Mesenchymal stem cell (in vitro differentiated cells and primary cell): ENCODE data around the gene ZNF750.
A peak's percentile ranks its signal among the peaks of the same experiment; 100 is the strongest.

Source experiments
- DNase-seq: peaks from one replicate; pipeline ENCODE4 v3.0.0-alpha.2; 2013
- H2AFZ ChIP-seq: one replicate; pipeline ENCODE4 v1.6.1; 2013; ENCODE audit warnings: low read depth, mild to moderate bottlenecking, control low read depth, inconsistent platforms, low read length, moderate library complexity
- H2AK5ac ChIP-seq: 2 replicates; pipeline ENCODE4 v1.6.1; 2013; ENCODE audit warnings: low read length, moderate library complexity, mild to moderate bottlenecking, inconsistent platforms; ENCODE audit not compliant: severe bottlenecking
- H2BK120ac ChIP-seq: one replicate; pipeline ENCODE4 v1.6.1; 2013; ENCODE audit warnings: low read depth, mild to moderate bottlenecking, inconsistent platforms, low read length, moderate library complexity
- H2BK12ac ChIP-seq, 2 experiments: one replicate each; pipeline ENCODE4 v1.6.1; 2013; ENCODE audit warnings: inconsistent platforms in 2 of 2, low read length in 2 of 2, mild to moderate bottlenecking in 2 of 2, moderate library complexity in 2 of 2, control low read depth in 1 of 2
- H2BK15ac ChIP-seq: one replicate; pipeline ENCODE4 v1.6.1; 2013; ENCODE audit warnings: mild to moderate bottlenecking, low read depth, inconsistent platforms; ENCODE audit not compliant: poor library complexity, severe bottlenecking
- H2BK5ac ChIP-seq: 2 replicates; pipeline ENCODE4 v1.6.1; 2013; ENCODE audit warnings: low read depth, mild to moderate bottlenecking, low read length, control low read depth, inconsistent platforms; ENCODE audit not compliant: poor library complexity, severe bottlenecking
- H3K14ac ChIP-seq, 2 experiments: one replicate each; pipeline ENCODE4 v1.6.1; 2013; ENCODE audit warnings: inconsistent platforms in 2 of 2, low read length in 2 of 2, control low read depth in 1 of 2, mild to moderate bottlenecking in 1 of 2, moderate library complexity in 1 of 2
- H3K18ac ChIP-seq, 2 experiments: one replicate each; pipeline ENCODE4 v1.6.1; 2013; ENCODE audit warnings: inconsistent platforms in 2 of 2, low read length in 2 of 2, control low read depth in 1 of 2, low read depth in 1 of 2, mild to moderate bottlenecking in 1 of 2
- H3K23ac ChIP-seq, 2 experiments: one replicate each; pipeline ENCODE4 v1.6.1; 2013; ENCODE audit warnings: inconsistent platforms in 2 of 2, low read length in 2 of 2, mild to moderate bottlenecking in 2 of 2, moderate library complexity in 2 of 2, control low read depth in 1 of 2
- H3K27ac ChIP-seq: 2 replicates; pipeline ENCODE4 v1.5.1; 2013; ENCODE audit warnings: mild to moderate bottlenecking, moderate library complexity, low read length, control low read depth, inconsistent platforms; ENCODE audit not compliant: poor library complexity, severe bottlenecking
- H3K27me3 ChIP-seq, 2 experiments: 2 replicates each; pipeline versions ENCODE4 v1.6.1 to v1.7.0; 2013; ENCODE audit warnings: low read length in 2 of 2, mild to moderate bottlenecking in 2 of 2, moderate library complexity in 2 of 2, control low read depth in 1 of 2, inconsistent platforms in 1 of 2; ENCODE audit not compliant: control insufficient read depth in 1 of 2, insufficient read depth in 1 of 2
- H3K36me3 ChIP-seq, 2 experiments: 2 replicates each; pipeline versions ENCODE4 v1.6.1 to v1.7.0; 2013; ENCODE audit warnings: low read length in 2 of 2, control low read depth in 1 of 2, inconsistent platforms in 1 of 2, low read depth in 1 of 2, mild to moderate bottlenecking in 1 of 2; ENCODE audit not compliant: insufficient read depth in 2 of 2, control insufficient read depth in 1 of 2
- H3K4ac ChIP-seq, 2 experiments: one replicate each; pipeline ENCODE4 v1.6.1; 2013; ENCODE audit warnings: inconsistent platforms in 2 of 2, low read length in 2 of 2, mild to moderate bottlenecking in 2 of 2, moderate library complexity in 2 of 2, control low read depth in 1 of 2, low read depth in 1 of 2
- H3K4me1 ChIP-seq: 2 replicates; pipeline ENCODE4 v1.6.1; 2013; ENCODE audit warnings: low read depth, low read length, control low read depth; ENCODE audit not compliant: control insufficient read depth, insufficient read depth
- H3K4me2 ChIP-seq: 2 replicates; pipeline ENCODE4 v1.6.1; 2013; ENCODE audit warnings: low read length, mild to moderate bottlenecking, inconsistent platforms; ENCODE audit not compliant: poor library complexity, severe bottlenecking
- H3K4me3 ChIP-seq, 2 experiments: 2 replicates each; pipeline versions ENCODE4 v1.5.1 to v1.7.0; 2013; ENCODE audit warnings: low read length in 2 of 2, mild to moderate bottlenecking in 2 of 2, control low read depth in 1 of 2, low read depth in 1 of 2; ENCODE audit not compliant: insufficient read depth in 1 of 2
- H3K79me1 ChIP-seq: replicated peaks from 2 replicates; pipeline ENCODE4 v1.6.1; 2013; ENCODE audit warnings: mild to moderate bottlenecking, control low read depth, low read length, inconsistent platforms; ENCODE audit not compliant: poor library complexity, severe bottlenecking
- H3K9ac ChIP-seq: 2 replicates; pipeline ENCODE4 v1.7.0; 2013; ENCODE audit warnings: mild to moderate bottlenecking, low read length, moderate library complexity
- H3K9me3 ChIP-seq: 2 replicates; pipeline ENCODE4 v1.7.0; 2013; ENCODE audit warnings: mild to moderate bottlenecking, low read length; ENCODE audit not compliant: control insufficient read depth
- H4K8ac ChIP-seq: one replicate; pipeline ENCODE4 v1.6.1; 2013; ENCODE audit warnings: inconsistent platforms, mild to moderate bottlenecking, low read length, moderate library complexity
- H4K91ac ChIP-seq: one replicate; pipeline ENCODE4 v1.6.1; 2013; ENCODE audit warnings: mild to moderate bottlenecking, low read length, inconsistent platforms
- WGBS: methylation state at CpG from one replicate; pipeline ENCODE4 v1.1.7; 2013; ENCODE audit warnings: mixed read lengths; 5-methylcytosine and 5-hydroxymethylcytosine counted together

ZNF750 gene

DNA sequence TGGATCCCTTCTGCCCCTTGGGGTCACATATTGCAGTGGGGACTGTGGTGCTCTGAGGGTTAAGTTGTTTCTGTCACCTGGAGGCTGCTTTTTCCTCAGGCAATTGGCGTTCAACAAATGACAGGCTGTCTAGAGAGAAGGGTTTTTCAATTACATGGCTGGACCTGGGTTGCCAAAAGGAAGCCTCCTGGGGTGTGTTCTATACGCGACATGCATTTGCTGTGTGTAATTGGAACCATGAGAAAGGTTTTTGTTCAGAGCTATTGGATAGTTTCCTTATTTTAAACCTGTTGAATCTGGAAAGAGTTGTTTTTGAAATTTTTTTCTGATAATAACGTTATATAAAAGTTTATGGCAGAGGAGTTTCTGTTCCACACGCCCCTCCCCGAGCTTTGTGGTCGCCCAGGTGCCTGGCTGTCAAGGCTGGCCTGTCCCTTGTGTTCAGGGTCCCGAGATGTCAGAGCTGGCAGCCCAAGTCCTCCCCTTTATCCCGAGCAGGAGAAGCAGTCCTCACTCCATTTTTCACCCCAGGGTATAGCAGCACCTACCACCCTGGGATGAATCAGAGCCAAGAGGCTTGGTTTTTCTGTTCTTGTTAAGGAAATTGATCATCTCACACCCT is 26.1 kb upstream of the ZNF750 start:
- no peaks in the 10 kb centered on the region for H3K27me3 ChIP-seq
- DNase-seq = no peak
- peaks cover 9 to 15% of the 10 kb centered on the region in 2 experiments for H3K36me3 ChIP-seq
- no peaks in the 10 kb centered on the region for H3K9me3 ChIP-seq
- no peak overlapping the region for H2BK15ac ChIP-seq
- H4K91ac ChIP-seq = peak overlapping the region; percentile 57
- H3K9ac ChIP-seq = peak overlapping the region; percentile 71
- H2BK12ac ChIP-seq = peak overlapping the region; percentile 63 to 69
- H2AK5ac ChIP-seq = peak overlapping the region; percentile 46
- peaks cover 25% of the 10 kb centered on the region for H3K79me1 ChIP-seq
- no peak overlapping the region for H3K4ac ChIP-seq
- H3K23ac ChIP-seq = no peak overlapping the region
- H2BK120ac ChIP-seq = no peak overlapping the region
- H4K8ac ChIP-seq = no peak overlapping the region
- H3K18ac ChIP-seq = peak overlapping the region in 1 of 2 experiments; percentile 85
- no peak overlapping the region for H3K4me3 ChIP-seq
- no peak overlapping the region for H2BK5ac ChIP-seq
- no peak overlapping the region for H3K4me2 ChIP-seq
- H2AFZ ChIP-seq = no peak overlapping the region
- no peak overlapping the region for H3K27ac ChIP-seq
- no peak overlapping the region for H3K14ac ChIP-seq
- peaks cover 56% of the 10 kb centered on the region for H3K4me1 ChIP-seq
- 92% methylated on average over 9 of the region's 9 CpGs for WGBS

DNA sequence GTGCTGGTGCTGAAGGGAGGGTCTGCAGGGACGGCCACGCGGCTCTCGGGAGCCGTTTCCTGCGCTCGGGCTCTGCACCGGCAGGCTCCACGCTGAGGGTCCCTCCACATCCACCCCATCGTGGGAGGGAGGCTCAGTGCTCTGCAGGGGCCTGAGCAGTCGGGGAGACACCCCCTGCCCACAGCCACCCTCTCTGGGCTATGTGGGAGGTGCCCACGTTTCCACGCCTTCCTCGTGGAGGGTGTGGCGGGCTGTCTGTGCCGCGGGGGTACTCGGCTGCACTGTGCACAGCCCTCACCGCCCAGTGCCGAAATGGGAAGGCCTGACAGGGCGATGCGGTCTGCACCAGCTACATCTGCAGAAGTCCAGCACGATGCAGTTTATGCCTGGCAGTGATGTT is 25.5 kb upstream of the ZNF750 start:
- Histone ChIP-seq H3K36me3 (peaks cover 3 to 9% of the 10 kb centered on the region in 2 experiments), H3K79me1 (peaks cover 28% of the 10 kb centered on the region), H3K14ac (peak overlapping the region in 1 of 2 experiments; percentile 22), H3K27me3 (no peaks in the 10 kb centered on the region), H2AFZ (no peak overlapping the region), H4K8ac (peak overlapping the region; percentile 12), H3K9me3 (no peaks in the 10 kb centered on the region), H3K18ac (no peak overlapping the region), H3K27ac (no peak overlapping the region), H3K9ac (no peak overlapping the region), H4K91ac (peak overlapping the region; percentile 46), H2BK12ac (peak overlapping the region; percentile 44 to 45), H2BK5ac (no peak overlapping the region), H3K4me1 (peaks cover 62% of the 10 kb centered on the region), H3K4ac (no peak overlapping the region), H2AK5ac (no peak overlapping the region), H2BK120ac (no peak overlapping the region), H3K23ac (no peak overlapping the region), H3K4me3 (no peak overlapping the region), H2BK15ac (no peak overlapping the region), H3K4me2 (no peak overlapping the region)
- DNase-seq = no peak
- WGBS = 89% methylated on average over 23 of the region's 23 CpGs

DNA sequence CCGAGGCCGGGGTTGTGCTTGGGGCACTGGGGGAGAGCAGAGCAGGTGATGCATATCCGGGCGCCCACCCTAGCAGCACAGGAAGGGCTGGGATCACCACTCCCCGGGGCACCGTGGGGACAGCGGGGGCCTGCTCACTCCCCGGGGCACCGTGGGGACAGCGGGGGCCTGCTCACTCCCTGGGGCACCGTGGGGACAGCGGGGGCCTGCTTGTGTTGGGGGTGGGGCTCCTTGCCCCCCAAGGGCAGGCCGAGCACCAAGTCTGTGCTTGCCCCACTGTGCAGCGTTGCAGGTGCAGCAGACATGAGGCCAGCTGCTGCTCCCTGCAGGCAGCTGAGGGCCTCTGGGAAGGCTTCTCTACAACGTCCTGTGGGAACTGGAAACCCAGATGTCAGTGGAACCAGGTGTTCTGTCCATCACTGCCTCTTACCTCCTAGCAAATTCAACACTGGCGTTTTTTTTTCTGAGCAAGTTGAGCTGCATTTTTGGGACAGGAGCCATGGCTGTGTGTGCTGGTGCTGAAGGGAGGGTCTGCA is 25.0 kb upstream of the ZNF750 start:
- H3K23ac ChIP-seq = no peak overlapping the region
- no peak overlapping the region for H3K27ac ChIP-seq
- no peaks in the 10 kb centered on the region for H3K27me3 ChIP-seq
- H2BK120ac ChIP-seq = peak overlapping the region; percentile 21
- no peak overlapping the region for H3K4ac ChIP-seq
- no peaks in the 10 kb centered on the region for H3K9me3 ChIP-seq
- peak overlapping the region in 1 of 2 experiments; percentile 39 for H3K14ac ChIP-seq
- no peak overlapping the region for H3K4me3 ChIP-seq
- H2AK5ac ChIP-seq = no peak overlapping the region
- no peak overlapping the region for H2AFZ ChIP-seq
- no peak overlapping the region for H4K8ac ChIP-seq
- no peak overlapping the region for H3K4me2 ChIP-seq
- 88% methylated on average over 16 of the region's 16 CpGs for WGBS
- H2BK5ac ChIP-seq = no peak overlapping the region
- H4K91ac ChIP-seq = peak overlapping the region; percentile 70
- peaks cover 67% of the 10 kb centered on the region for H3K4me1 ChIP-seq
- H3K36me3 ChIP-seq = peaks cover 0 to 5% of the 10 kb centered on the region in 2 experiments
- H3K79me1 ChIP-seq = peaks cover 25% of the 10 kb centered on the region
- peak overlapping the region; percentile 45 to 55 for H2BK12ac ChIP-seq
- peak overlapping the region; percentile 57 to 90 for H3K18ac ChIP-seq
- H2BK15ac ChIP-seq = peak overlapping the region; percentile 26
- no peak overlapping the region for H3K9ac ChIP-seq
- DNase-seq = no peak

- H4K91ac ChIP-seq = peak overlapping the region; percentile 70
- no peaks in the 10 kb centered on the region for H3K9me3 ChIP-seq
- H3K36me3 ChIP-seq = peaks cover 0 to 5% of the 10 kb centered on the region in 2 experiments
- no peak overlapping the region for H2BK5ac ChIP-seq
- peak overlapping the region; percentile 38 for H3K27ac ChIP-seq
- WGBS = 42% methylated on average over 18 of the region's 18 CpGs
- H2BK12ac ChIP-seq = peak overlapping the region; percentile 55 to 91
- peaks cover 25% of the 10 kb centered on the region for H3K79me1 ChIP-seq
- no peak overlapping the region for H3K4me2 ChIP-seq
- no peak overlapping the region for H3K9ac ChIP-seq
- no peak overlapping the region for H3K4me3 ChIP-seq
- H2BK15ac ChIP-seq = peak overlapping the region; percentile 26
- H4K8ac ChIP-seq = peak overlapping the region; percentile 88
- H3K27me3 ChIP-seq = no peaks in the 10 kb centered on the region
- H2BK120ac ChIP-seq = peak overlapping the region; percentile 21
- H3K14ac ChIP-seq = peak overlapping the region in 1 of 2 experiments; percentile 69
- peak overlapping the region; percentile 57 to 90 for H3K18ac ChIP-seq
- no peak overlapping the region for H2AFZ ChIP-seq
- H3K4me1 ChIP-seq = peaks cover 70% of the 10 kb centered on the region
- H3K4ac ChIP-seq = peak overlapping the region; percentile 28 to 41
- peak overlapping the region; percentile 31 for H2AK5ac ChIP-seq
- no peak overlapping the region for H3K23ac ChIP-seq
- peak; percentile 95 for DNase-seq
These were observed 24.3 kb upstream of the ZNF750 start for GRCh38 chr17:82863941-82864712.
